Daoy (cell line): ENCODE data around the gene GRID1. TPM values are rescaled to one million over a fixed set of nuclear protein-coding genes. Genes with fewer than 3 reads are reported as not detected.

Experiments
- DNase-seq: peaks from one replicate; pipeline ENCODE4 v3.0.0-alpha.2; 2015; ENCODE audit warnings: low read depth
- total RNA-seq: library from RNA; depleted of rRNA; stranded (reverse); fragments of >200 nt; shearing (Covaris generic); gene quantifications from 2 replicates; pipeline ENCODE4 v1.2.3, GENCODE V29; 2014

The GRID1 gene
- total RNA-seq, 1 experiment from 2014 or later = not detected

GRCh38 chr10:86169506-86170254 lies 196.9 kb downstream of the GRID1 start:
- DNase-seq = no peak

GRCh38 chr10:86169066-86169465 lies 197.5 kb downstream of the GRID1 start:
- no peak for DNase-seq

GRCh38 chr10:86168256-86168655 lies 198.3 kb downstream of the GRID1 start:
- no peak for DNase-seq

- no peak for DNase-seq
Observed at GRCh38 chr10:86167762-86168128, 198.8 kb downstream of the GRID1 start.

- DNase-seq = no peak
Observed at GRCh38 chr10:86167121-86167761, 199.4 kb downstream of the GRID1 start.

GRCh38 chr10:86165666-86166065 lies 200.9 kb downstream of the GRID1 start:
- DNase-seq = no peak

- no peak for DNase-seq
Observed at GRCh38 chr10:86164960-86165630, 201.5 kb downstream of the GRID1 start.

- DNase-seq = no peak
Observed at GRCh38 chr10:86164174-86164774, 202.3 kb downstream of the GRID1 start.

GRCh38 chr10:86163522-86164173 lies 202.9 kb downstream of the GRID1 start:
- no peak for DNase-seq

- DNase-seq = no peak
Observed at GRCh38 chr10:86162696-86163400, 203.7 kb downstream of the GRID1 start.

GRCh38 chr10:86162036-86162435 lies 204.6 kb downstream of the GRID1 start:
- no peak for DNase-seq

- no peak for DNase-seq
Observed at GRCh38 chr10:86160890-86161585, 205.6 kb downstream of the GRID1 start.

- DNase-seq = no peak
Observed at GRCh38 chr10:86159797-86160196, 206.8 kb downstream of the GRID1 start.

- no peak for DNase-seq
Observed at GRCh38 chr10:86155054-86155921, 211.3 kb downstream of the GRID1 start.

- DNase-seq = no peak
Observed at GRCh38 chr10:86153751-86154150, 212.8 kb downstream of the GRID1 start.

- DNase-seq = no peak
Observed at GRCh38 chr10:86152911-86153310, 213.7 kb downstream of the GRID1 start.

GRCh38 chr10:86152354-86152753 lies 214.2 kb downstream of the GRID1 start:
- no peak for DNase-seq

- no peak for DNase-seq
Observed at GRCh38 chr10:86151613-86152012, 215.0 kb downstream of the GRID1 start.

GRCh38 chr10:86149257-86149656 lies 217.3 kb downstream of the GRID1 start:
- DNase-seq = no peak

- no peak for DNase-seq
Observed at GRCh38 chr10:86148117-86148516, 218.5 kb downstream of the GRID1 start.
